Measurements from ENCODE around the gene D2HGDH.

DNA sequence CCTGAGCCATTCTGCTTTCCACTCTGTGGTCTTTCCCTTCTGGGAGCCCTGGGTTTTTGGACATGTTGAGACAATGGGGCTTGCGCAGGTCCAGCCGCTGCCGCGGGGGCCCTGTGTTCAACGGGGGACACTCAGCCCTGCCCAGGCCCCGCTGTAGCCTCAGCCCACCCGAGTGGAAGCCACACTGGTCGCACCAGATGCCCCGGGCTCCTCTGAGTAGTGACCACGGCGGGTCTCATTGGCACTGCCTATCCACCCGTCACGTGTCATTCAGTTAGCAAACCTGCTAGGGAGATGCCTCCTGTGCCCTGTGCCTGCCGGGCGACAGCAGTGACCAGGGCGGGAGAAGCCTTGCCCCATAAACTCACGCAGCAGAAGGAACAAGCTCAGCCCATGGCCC, 19.1 kb downstream of the D2HGDH start:
- TF ChIP-seq, protein P1, sequence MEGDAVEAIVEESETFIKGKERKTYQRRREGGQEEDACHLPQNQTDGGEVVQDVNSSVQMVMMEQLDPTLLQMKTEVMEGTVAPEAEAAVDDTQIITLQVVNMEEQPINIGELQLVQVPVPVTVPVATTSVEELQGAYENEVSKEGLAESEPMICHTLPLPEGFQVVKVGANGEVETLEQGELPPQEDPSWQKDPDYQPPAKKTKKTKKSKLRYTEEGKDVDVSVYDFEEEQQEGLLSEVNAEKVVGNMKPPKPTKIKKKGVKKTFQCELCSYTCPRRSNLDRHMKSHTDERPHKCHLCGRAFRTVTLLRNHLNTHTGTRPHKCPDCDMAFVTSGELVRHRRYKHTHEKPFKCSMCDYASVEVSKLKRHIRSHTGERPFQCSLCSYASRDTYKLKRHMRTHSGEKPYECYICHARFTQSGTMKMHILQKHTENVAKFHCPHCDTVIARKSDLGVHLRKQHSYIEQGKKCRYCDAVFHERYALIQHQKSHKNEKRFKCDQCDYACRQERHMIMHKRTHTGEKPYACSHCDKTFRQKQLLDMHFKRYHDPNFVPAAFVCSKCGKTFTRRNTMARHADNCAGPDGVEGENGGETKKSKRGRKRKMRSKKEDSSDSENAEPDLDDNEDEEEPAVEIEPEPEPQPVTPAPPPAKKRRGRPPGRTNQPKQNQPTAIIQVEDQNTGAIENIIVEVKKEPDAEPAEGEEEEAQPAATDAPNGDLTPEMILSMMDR (conservative IDR thresholded peaks at IDR 0.05), result no peak
- no peak for TF ChIP-seq EZH2 (IDR thresholded peaks at IDR 0.05; ENCODE audit: low read depth)
